Daoy (cell line): ENCODE data around the gene ADAMTS2. TPM values are rescaled to one million over a fixed set of nuclear protein-coding genes. Genes with fewer than 3 reads are reported as not detected.

Source experiments
- DNase-seq: peaks from one replicate; pipeline ENCODE4 v3.0.0-alpha.2; 2015; ENCODE audit warnings: low read depth
- total RNA-seq: library from RNA; depleted of rRNA; stranded (reverse); fragments of >200 nt; shearing (Covaris generic); gene quantifications from 2 replicates; pipeline ENCODE4 v1.2.3, GENCODE V29; 2014

Gene ADAMTS2
- total RNA-seq, 1 experiment from 2014 or later, result 0.46 TPM

- no peak for DNase-seq
Observed at GRCh38 chr5:179254638-179255271, 90.5 kb downstream of the ADAMTS2 start.

- no peak for DNase-seq
Observed at GRCh38 chr5:179253730-179254129, 91.5 kb downstream of the ADAMTS2 start.

- DNase-seq, result no peak
Observed at GRCh38 chr5:179251276-179251969, 93.8 kb downstream of the ADAMTS2 start.

- DNase-seq, result no peak
Observed at GRCh38 chr5:179250561-179251225, 94.6 kb downstream of the ADAMTS2 start.

- DNase-seq, result no peak
Observed at GRCh38 chr5:179246227-179246626, 99.0 kb downstream of the ADAMTS2 start.

GRCh38 chr5:179245031-179245430, 100.2 kb downstream of the ADAMTS2 start:
- DNase-seq, result no peak

GRCh38 chr5:179244044-179244443, 101.2 kb downstream of the ADAMTS2 start:
- DNase-seq, result no peak

- no peak for DNase-seq
Observed at GRCh38 chr5:179243333-179243732, 101.9 kb downstream of the ADAMTS2 start.

- no peak for DNase-seq
Observed at GRCh38 chr5:179242676-179243075, 102.6 kb downstream of the ADAMTS2 start.

GRCh38 chr5:179241764-179242370, 103.4 kb downstream of the ADAMTS2 start:
- DNase-seq, result no peak

- no peak for DNase-seq
Observed at GRCh38 chr5:179241175-179241574, 104.1 kb downstream of the ADAMTS2 start.

- DNase-seq, result no peak
Observed at GRCh38 chr5:179240561-179240960, 104.7 kb downstream of the ADAMTS2 start.

- DNase-seq, result no peak
Observed at GRCh38 chr5:179239256-179240135, 105.8 kb downstream of the ADAMTS2 start.

GRCh38 chr5:179238628-179238970, 106.7 kb downstream of the ADAMTS2 start:
- DNase-seq, result no peak

- DNase-seq, result no peak
Observed at GRCh38 chr5:179237770-179238627, 107.3 kb downstream of the ADAMTS2 start.

- no peak for DNase-seq
Observed at GRCh38 chr5:179235416-179236400, 109.6 kb downstream of the ADAMTS2 start.

- DNase-seq, result no peak
Observed at GRCh38 chr5:179234563-179235135, 110.6 kb downstream of the ADAMTS2 start.

- DNase-seq, result no peak
Observed at GRCh38 chr5:179233909-179234562, 111.2 kb downstream of the ADAMTS2 start.
